ENCODE data around the gene MOSMO. TPM values are rescaled to one million over a fixed set of nuclear protein-coding genes. Genes with fewer than 3 reads are reported as not detected.

MOSMO gene
- total and polyA plus RNA-seq, 4 donors, result 3.9 to 13.6 (median 4.5) TPM

GRCh38 chr16:22130528-22130927, 122.6 kb downstream of the MOSMO start:
- Histone ChIP-seq H3K36me3 (ENCODE audit: control insufficient read depth in 4 of 4, insufficient read depth in 3 of 4, low read depth in 1 of 4, low read length in 3 of 4) (no peaks in the 10 kb centered on the region), H3K27me3 (ENCODE audit: control insufficient read depth in 4 of 4, insufficient read depth in 4 of 4, low read length in 3 of 4) (no peaks in the 10 kb centered on the region), H3K4me1 (ENCODE audit: control insufficient read depth in 4 of 4, insufficient read depth in 4 of 4, low read length in 3 of 4) (no peaks in the 10 kb centered on the region)

GRCh38 chr16:22132801-22133200, 124.9 kb downstream of the MOSMO start:
- 91% methylated on average over 10 of the region's 10 CpGs for WGBS
- no peaks in the 10 kb centered on the region for H3K27me3 ChIP-seq (ENCODE audit: control insufficient read depth in 4 of 4, insufficient read depth in 4 of 4, low read length in 3 of 4)
- no peaks in the 10 kb centered on the region for H3K9me3 ChIP-seq (ENCODE audit: control insufficient read depth in 4 of 4, low read length in 3 of 4)
- H3K9ac ChIP-seq (ENCODE audit: low read depth in 1 of 2, low read length in 2 of 2), result no peak overlapping the region
- H3K4me3 ChIP-seq (ENCODE audit: low read depth in 1 of 3, low read length in 3 of 3), result no peak overlapping the region
- no peaks in the 10 kb centered on the region for H3K36me3 ChIP-seq (ENCODE audit: control insufficient read depth in 4 of 4, insufficient read depth in 3 of 4, low read depth in 1 of 4, low read length in 3 of 4)
- H3K4me1 ChIP-seq (ENCODE audit: control insufficient read depth in 4 of 4, insufficient read depth in 4 of 4, low read length in 3 of 4), result no peaks in the 10 kb centered on the region
- no peak overlapping the region for H3K27ac ChIP-seq (ENCODE audit: low read depth in 1 of 2, low read length in 2 of 2)
- no peak for DNase-seq (ENCODE audit: low spot score)
- no peak for TF ChIP-seq JUND (IDR thresholded peaks at IDR 0.05)
- TF ChIP-seq FOXA1 (IDR thresholded peaks at IDR 0.05), result no peak
- no peak for TF ChIP-seq GABPA (IDR thresholded peaks at IDR 0.05 in 1 of 2, conservative IDR thresholded peaks at IDR 0.05 in 1 of 2)
- TF ChIP-seq RXRA (IDR thresholded peaks at IDR 0.05), result no peak
- TF ChIP-seq MAX (IDR thresholded peaks at IDR 0.05), result no peak
- TF ChIP-seq EGR1 (IDR thresholded peaks at IDR 0.05; ENCODE audit: low read depth in 2 of 2), result no peak
- TF ChIP-seq TAF1 (conservative IDR thresholded peaks at IDR 0.05), result no peak
- no peak for TF ChIP-seq NR2F2 (IDR thresholded peaks at IDR 0.05)
- no peak for TF ChIP-seq HNF4A (conservative IDR thresholded peaks at IDR 0.05)
- TF ChIP-seq SP1 (IDR thresholded peaks at IDR 0.05), result no peak
- TF ChIP-seq FOXA2 (IDR thresholded peaks at IDR 0.05), result no peak
- TF ChIP-seq RAD21 (IDR thresholded peaks at IDR 0.05), result no peak

More at GRCh38 chr16:22130528-22130927, 122.6 kb downstream of the MOSMO start:
- no peak overlapping the region for H3K9ac ChIP-seq (ENCODE audit: low read depth in 1 of 2, low read length in 2 of 2)
- H3K9me3 ChIP-seq (ENCODE audit: control insufficient read depth in 4 of 4, low read length in 3 of 4), result no peaks in the 10 kb centered on the region
- no peak overlapping the region for H3K27ac ChIP-seq (ENCODE audit: low read depth in 1 of 2, low read length in 2 of 2)
- H3K4me3 ChIP-seq (ENCODE audit: low read depth in 1 of 3, low read length in 3 of 3), result no peak overlapping the region
- no peak for DNase-seq (ENCODE audit: low spot score)
- TF ChIP-seq YY1 (IDR thresholded peaks at IDR 0.05), result no peak
- TF ChIP-seq HNF4A (conservative IDR thresholded peaks at IDR 0.05), result no peak
- TF ChIP-seq, protein P1, sequence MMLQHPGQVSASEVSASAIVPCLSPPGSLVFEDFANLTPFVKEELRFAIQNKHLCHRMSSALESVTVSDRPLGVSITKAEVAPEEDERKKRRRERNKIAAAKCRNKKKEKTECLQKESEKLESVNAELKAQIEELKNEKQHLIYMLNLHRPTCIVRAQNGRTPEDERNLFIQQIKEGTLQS (IDR thresholded peaks at IDR 0.05), result no peak
- TF ChIP-seq HNF4G (IDR thresholded peaks at IDR 0.05), result no peak
- no peak for TF ChIP-seq REST (IDR thresholded peaks at IDR 0.05)
- TF ChIP-seq EGR1 (IDR thresholded peaks at IDR 0.05; ENCODE audit: low read depth in 2 of 2), result no peak
- no peak for TF ChIP-seq MAX (IDR thresholded peaks at IDR 0.05)
- no peak for TF ChIP-seq RAD21 (IDR thresholded peaks at IDR 0.05)
- TF ChIP-seq CTCF (IDR thresholded peaks at IDR 0.05; ENCODE audit: low read depth, low read length, missing input control), result no peak
- no peak for TF ChIP-seq FOXA1 (IDR thresholded peaks at IDR 0.05)
- TF ChIP-seq FOXA2 (IDR thresholded peaks at IDR 0.05), result no peak
- TF ChIP-seq RXRA (IDR thresholded peaks at IDR 0.05), result no peak
- no peak for TF ChIP-seq SP1 (IDR thresholded peaks at IDR 0.05)
- no peak for TF ChIP-seq TAF1 (conservative IDR thresholded peaks at IDR 0.05)
- TF ChIP-seq GABPA (IDR thresholded peaks at IDR 0.05 in 1 of 2, conservative IDR thresholded peaks at IDR 0.05 in 1 of 2), result no peak

Data from liver (tissue), 9 donors.